ENCODE results near the gene MIDN. TPM values are rescaled to one million over a fixed set of nuclear protein-coding genes. Genes with fewer than 3 reads are reported as not detected.

Gene MIDN
- total RNA-seq, 1 donor from 2014 or later: 193 TPM

DNA sequence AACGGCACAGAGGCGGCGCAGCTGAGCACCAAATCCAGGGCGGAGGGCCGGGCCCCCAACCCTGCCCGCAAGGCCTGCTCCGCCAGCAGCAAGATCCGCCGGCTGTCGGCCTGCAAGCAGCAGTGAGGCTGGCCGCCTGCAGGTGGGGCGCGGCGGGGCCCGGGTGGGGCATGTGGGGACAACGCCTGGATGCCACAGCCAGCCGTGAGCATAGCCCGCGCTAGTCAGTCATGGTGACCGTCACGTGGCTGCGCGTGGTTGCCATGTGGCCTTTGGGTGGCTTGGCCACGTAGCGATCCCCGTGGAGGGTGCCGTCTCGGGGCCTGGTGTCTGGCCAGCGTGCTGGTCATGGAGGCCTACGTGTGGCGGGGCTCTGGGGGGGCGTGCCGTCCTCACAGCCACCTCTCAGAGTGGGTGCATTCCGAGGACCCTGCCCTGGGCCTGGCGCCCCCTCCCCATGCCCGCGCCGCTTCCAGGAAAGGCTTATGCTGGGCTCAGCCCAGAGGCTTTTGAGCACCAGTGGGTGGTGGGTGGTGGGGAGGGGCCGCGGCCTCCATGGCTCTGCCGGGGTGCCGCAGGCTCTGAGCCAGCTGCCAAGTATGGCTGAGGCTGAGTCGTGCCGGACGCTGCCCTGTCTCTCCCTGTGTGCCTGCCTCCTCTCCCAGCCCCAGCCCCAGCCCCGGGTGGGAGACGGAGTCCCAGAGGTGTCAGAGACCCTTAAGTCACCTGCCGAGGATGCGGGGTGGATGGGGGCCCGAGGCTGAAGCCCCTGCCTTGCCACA is 21.7 kb upstream of the MIDN start:
- TF ChIP-seq, protein P1, sequence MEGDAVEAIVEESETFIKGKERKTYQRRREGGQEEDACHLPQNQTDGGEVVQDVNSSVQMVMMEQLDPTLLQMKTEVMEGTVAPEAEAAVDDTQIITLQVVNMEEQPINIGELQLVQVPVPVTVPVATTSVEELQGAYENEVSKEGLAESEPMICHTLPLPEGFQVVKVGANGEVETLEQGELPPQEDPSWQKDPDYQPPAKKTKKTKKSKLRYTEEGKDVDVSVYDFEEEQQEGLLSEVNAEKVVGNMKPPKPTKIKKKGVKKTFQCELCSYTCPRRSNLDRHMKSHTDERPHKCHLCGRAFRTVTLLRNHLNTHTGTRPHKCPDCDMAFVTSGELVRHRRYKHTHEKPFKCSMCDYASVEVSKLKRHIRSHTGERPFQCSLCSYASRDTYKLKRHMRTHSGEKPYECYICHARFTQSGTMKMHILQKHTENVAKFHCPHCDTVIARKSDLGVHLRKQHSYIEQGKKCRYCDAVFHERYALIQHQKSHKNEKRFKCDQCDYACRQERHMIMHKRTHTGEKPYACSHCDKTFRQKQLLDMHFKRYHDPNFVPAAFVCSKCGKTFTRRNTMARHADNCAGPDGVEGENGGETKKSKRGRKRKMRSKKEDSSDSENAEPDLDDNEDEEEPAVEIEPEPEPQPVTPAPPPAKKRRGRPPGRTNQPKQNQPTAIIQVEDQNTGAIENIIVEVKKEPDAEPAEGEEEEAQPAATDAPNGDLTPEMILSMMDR (IDR thresholded peaks at IDR 0.05; ENCODE audit: unreplicated experiment): no peak
- Mint-ChIP-seq H3K27me3 (no peaks in the 10 kb centered on the region), H3K36me3 (ENCODE audit: insufficient read depth) (peaks cover 5% of the 10 kb centered on the region), H3K27ac (no peak overlapping the region), H3K9me3 (ENCODE audit: low read depth) (no peaks in the 10 kb centered on the region), H3K4me3 (ENCODE audit: low read depth) (no peak overlapping the region), H3K4me1 (ENCODE audit: low read depth) (no peaks in the 10 kb centered on the region)
- DNase-seq (ENCODE audit: low spot score, unreplicated experiment): no peak

DNA sequence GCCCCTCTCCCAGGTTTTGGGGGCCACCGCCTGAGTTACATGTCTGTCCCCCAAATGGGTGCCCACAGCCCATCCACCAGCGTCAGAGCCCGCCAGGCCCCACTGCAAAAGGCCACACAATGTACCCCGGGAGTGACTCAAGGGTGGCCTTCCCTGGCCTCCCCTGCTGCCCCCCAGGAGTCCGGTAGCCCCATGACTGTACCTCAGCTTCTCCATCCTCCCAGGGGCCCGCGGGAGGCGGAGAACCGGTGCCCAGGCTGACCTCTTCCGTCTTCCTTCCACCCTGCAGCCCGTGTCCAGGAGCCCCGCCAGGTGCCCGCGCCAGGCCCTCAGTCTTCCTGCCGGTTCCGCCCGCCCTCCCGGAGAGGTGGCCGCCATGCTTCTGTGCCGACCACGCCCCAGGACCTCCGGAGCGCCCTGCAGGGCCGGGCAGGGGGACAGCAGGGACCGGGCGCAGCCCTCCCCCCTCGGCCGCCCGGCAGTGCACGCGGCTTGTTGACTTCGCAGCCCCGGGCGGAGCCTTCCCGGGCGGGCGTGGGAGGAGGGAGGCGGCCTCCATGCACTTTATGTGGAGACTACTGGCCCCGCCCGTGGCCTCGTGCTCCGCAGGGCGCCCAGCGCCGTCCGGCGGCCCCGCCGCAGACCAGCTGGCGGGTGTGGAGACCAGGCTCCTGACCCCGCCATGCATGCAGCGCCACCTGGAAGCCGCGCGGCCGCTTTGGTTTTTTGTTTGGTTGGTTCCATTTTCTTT is 20.9 kb upstream of the MIDN start:
- Mint-ChIP-seq H3K4me3 (ENCODE audit: low read depth) (no peak overlapping the region), H3K36me3 (ENCODE audit: insufficient read depth) (peaks cover 7% of the 10 kb centered on the region), H3K4me1 (ENCODE audit: low read depth) (no peaks in the 10 kb centered on the region), H3K27ac (no peak overlapping the region), H3K27me3 (no peaks in the 10 kb centered on the region), H3K9me3 (ENCODE audit: low read depth) (no peaks in the 10 kb centered on the region)
- TF ChIP-seq, protein P1 (IDR thresholded peaks at IDR 0.05; ENCODE audit: unreplicated experiment): no peak
- DNase-seq (ENCODE audit: low spot score, unreplicated experiment): no peak

DNA sequence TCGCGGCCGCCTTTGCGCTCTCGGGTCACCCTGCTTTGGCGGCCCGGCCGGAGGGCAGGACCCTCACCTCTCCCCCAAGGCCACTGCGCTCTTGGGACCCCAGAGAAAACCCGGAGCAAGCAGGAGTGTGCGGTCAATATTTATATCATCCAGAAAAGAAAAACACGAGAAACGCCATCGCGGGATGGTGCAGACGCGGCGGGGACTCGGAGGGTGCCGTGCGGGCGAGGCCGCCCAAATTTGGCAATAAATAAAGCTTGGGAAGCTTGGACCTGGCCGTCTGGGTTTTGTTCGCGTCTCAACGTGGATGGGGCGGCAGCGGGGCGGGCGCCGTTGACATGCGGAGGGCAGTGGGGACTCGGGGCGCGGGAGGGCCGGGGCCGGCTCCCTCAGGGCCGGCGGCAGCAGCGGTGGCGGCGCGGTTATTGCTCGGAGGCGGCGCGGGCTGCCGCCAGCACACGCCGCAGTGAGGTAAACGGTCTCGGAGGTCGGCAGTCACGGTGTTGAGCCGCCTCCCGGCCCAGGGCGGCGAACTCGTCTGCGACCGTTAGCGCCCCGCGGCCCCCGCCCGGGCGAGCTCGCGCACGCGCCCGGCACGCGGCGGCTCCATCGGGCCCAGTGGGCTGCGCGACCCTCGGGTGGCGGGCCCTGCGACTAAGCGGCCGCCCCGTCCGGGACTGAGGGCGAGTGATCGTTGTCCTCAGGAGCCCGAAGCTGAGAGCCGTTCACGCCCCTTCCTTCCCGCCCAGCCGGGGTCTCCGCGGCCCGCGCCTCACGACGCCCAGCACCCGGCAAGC is 20.0 kb upstream of the MIDN start:
- no peaks in the 10 kb centered on the region for H3K9me3 Mint-ChIP-seq (ENCODE audit: low read depth)
- H3K36me3 Mint-ChIP-seq (ENCODE audit: insufficient read depth): peaks cover 7% of the 10 kb centered on the region
- TF ChIP-seq, protein P1 (IDR thresholded peaks at IDR 0.05; ENCODE audit: unreplicated experiment): no peak
- H3K4me1 Mint-ChIP-seq (ENCODE audit: low read depth): no peaks in the 10 kb centered on the region
- no peak for DNase-seq (ENCODE audit: low spot score, unreplicated experiment)
- no peaks in the 10 kb centered on the region for H3K27me3 Mint-ChIP-seq
- no peak overlapping the region for H3K27ac Mint-ChIP-seq
- H3K4me3 Mint-ChIP-seq (ENCODE audit: low read depth): no peak overlapping the region

DNA sequence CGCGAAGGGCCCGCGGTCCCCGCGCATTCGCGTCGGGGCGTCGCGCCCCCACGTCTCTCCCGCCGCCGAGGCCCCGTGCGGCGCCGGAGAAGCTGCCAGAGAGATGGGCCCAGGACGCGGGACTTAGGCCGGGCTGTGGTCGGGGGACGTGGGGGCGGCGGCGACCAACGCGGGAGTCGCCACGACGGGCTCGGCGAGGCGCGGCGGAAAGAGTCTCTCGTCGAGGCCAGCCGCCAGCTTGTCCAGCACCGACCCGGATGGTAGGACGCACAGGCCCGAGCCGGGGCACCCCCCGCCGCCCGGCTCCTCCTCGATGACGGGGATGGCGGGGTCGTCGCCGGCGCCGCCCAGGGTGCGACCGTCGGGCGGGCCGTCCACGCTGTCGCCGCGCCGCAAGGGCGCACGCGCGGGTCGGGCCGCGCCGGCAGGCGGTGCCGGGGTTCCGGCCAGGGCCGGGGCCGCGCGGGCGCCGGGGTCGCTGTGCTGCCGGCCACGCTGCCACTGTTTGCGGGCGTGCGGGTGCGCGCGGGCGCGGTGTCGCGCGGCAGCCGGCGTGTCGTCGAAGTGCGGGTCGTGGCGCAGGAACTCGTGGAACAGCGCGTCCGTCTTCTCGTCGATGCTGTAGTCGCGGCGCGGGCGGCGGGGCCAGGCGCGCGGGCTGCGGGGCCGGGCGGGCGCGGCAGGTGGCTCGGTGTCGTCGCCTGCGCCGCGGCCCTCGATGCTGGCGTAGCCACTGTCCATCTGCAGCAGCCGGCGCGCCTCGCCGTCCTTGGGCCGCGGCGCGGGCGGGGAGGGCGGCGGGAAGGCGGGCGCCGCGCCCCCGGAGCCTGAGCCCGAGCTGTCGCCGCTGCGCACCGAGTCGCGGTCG is 19.1 kb upstream of the MIDN start:
- TF ChIP-seq, protein P1 (IDR thresholded peaks at IDR 0.05; ENCODE audit: unreplicated experiment): no peak
- H3K27me3 Mint-ChIP-seq: no peaks in the 10 kb centered on the region
- no peaks in the 10 kb centered on the region for H3K9me3 Mint-ChIP-seq (ENCODE audit: low read depth)
- DNase-seq (ENCODE audit: low spot score, unreplicated experiment): no peak
- H3K27ac Mint-ChIP-seq: no peak overlapping the region
- H3K4me1 Mint-ChIP-seq (ENCODE audit: low read depth): no peaks in the 10 kb centered on the region
- H3K36me3 Mint-ChIP-seq (ENCODE audit: insufficient read depth): peaks cover 7% of the 10 kb centered on the region
- no peak overlapping the region for H3K4me3 Mint-ChIP-seq (ENCODE audit: low read depth)

Data from progenitor cell of endocrine pancreas (in vitro differentiated cells).